ENCODE measurements around the gene YIPF4.

YIPF4 gene

GRCh38 chr2:32237488-32237887 lies 40.2 kb upstream of the YIPF4 start:
- H3K36me3 ChIP-seq, result no peaks in the 10 kb centered on the region
- DNase-seq, result no peak
- no peaks in the 10 kb centered on the region for H3K9me3 ChIP-seq (ENCODE audit: severe bottlenecking)
- H3K4me3 ChIP-seq (ENCODE audit: low read depth, low read length), result no peak overlapping the region
- H3K27ac ChIP-seq, result no peak overlapping the region
- no peaks in the 10 kb centered on the region for H3K27me3 ChIP-seq (ENCODE audit: insufficient read depth, low read depth, severe bottlenecking)
- TF ChIP-seq CTCF (IDR thresholded peaks at IDR 0.05; ENCODE audit: low read depth, low read length), result no peak

- no peak for TF ChIP-seq CTCF (IDR thresholded peaks at IDR 0.05; ENCODE audit: low read depth, low read length)
- no peak for DNase-seq
Measured at GRCh38 chr2:32237996-32238395, 39.7 kb upstream of the YIPF4 start.

GRCh38 chr2:32242331-32242730 lies 35.4 kb upstream of the YIPF4 start:
- Histone ChIP-seq H3K27ac (no peak overlapping the region), H3K36me3 (no peaks in the 10 kb centered on the region), H3K9me3 (ENCODE audit: severe bottlenecking) (no peaks in the 10 kb centered on the region), H3K27me3 (ENCODE audit: insufficient read depth, low read depth, severe bottlenecking) (no peaks in the 10 kb centered on the region), H3K4me3 (ENCODE audit: low read depth, low read length) (no peak overlapping the region)
- TF ChIP-seq CTCF (IDR thresholded peaks at IDR 0.05; ENCODE audit: low read depth, low read length), result no peak
- DNase-seq, result no peak

More at GRCh38 chr2:32237996-32238395, 39.7 kb upstream of the YIPF4 start:
- H3K36me3 ChIP-seq, result no peaks in the 10 kb centered on the region
- H3K27ac ChIP-seq, result no peak overlapping the region
- no peaks in the 10 kb centered on the region for H3K9me3 ChIP-seq (ENCODE audit: severe bottlenecking)
- no peaks in the 10 kb centered on the region for H3K27me3 ChIP-seq (ENCODE audit: insufficient read depth, low read depth, severe bottlenecking)
- no peak overlapping the region for H3K4me3 ChIP-seq (ENCODE audit: low read depth, low read length)

- no peak overlapping the region for H3K4me3 ChIP-seq (ENCODE audit: low read depth, low read length)
- TF ChIP-seq CTCF (IDR thresholded peaks at IDR 0.05; ENCODE audit: low read depth, low read length), result no peak
- H3K27ac ChIP-seq, result no peak overlapping the region
- no peaks in the 10 kb centered on the region for H3K9me3 ChIP-seq (ENCODE audit: severe bottlenecking)
- no peaks in the 10 kb centered on the region for H3K27me3 ChIP-seq (ENCODE audit: insufficient read depth, low read depth, severe bottlenecking)
- no peak for DNase-seq
- no peaks in the 10 kb centered on the region for H3K36me3 ChIP-seq
Measured at GRCh38 chr2:32246911-32247310, 30.8 kb upstream of the YIPF4 start.

GRCh38 chr2:32248299-32248698 lies 29.4 kb upstream of the YIPF4 start:
- Histone ChIP-seq H3K27ac (no peak overlapping the region), H3K9me3 (ENCODE audit: severe bottlenecking) (no peaks in the 10 kb centered on the region), H3K36me3 (no peaks in the 10 kb centered on the region), H3K27me3 (ENCODE audit: insufficient read depth, low read depth, severe bottlenecking) (no peaks in the 10 kb centered on the region), H3K4me3 (ENCODE audit: low read depth, low read length) (no peak overlapping the region)
- TF ChIP-seq CTCF (IDR thresholded peaks at IDR 0.05; ENCODE audit: low read depth, low read length), result no peak
- no peak for DNase-seq

GRCh38 chr2:32249731-32250236 lies 27.9 kb upstream of the YIPF4 start:
- no peaks in the 10 kb centered on the region for H3K27me3 ChIP-seq (ENCODE audit: insufficient read depth, low read depth, severe bottlenecking)
- H3K9me3 ChIP-seq (ENCODE audit: severe bottlenecking), result no peaks in the 10 kb centered on the region
- no peak overlapping the region for H3K27ac ChIP-seq
- H3K4me3 ChIP-seq (ENCODE audit: low read depth, low read length), result no peak overlapping the region
- TF ChIP-seq CTCF (IDR thresholded peaks at IDR 0.05; ENCODE audit: low read depth, low read length), result no peak
- no peaks in the 10 kb centered on the region for H3K36me3 ChIP-seq
- no peak for DNase-seq

All from WERI-Rb-1 (cell line).